D721Med (cell line): ENCODE measurements around the gene DDN.

Experiments used
- DNase-seq: peaks from one replicate; pipeline ENCODE4 v3.0.0; 2011; ENCODE audit warnings: low spot score; ENCODE audit not compliant: insufficient read length
- FAIRE-seq: peaks from 2 replicates; lab custom pipeline; 2011; peaks lifted over from hg19 to GRCh38; lab: Jason Lieb, UNC
- TF ChIP-seq, protein P1 (sequence below): IDR thresholded peaks from 2 replicates; pipeline ENCODE4 v1.5.1; 2012; ENCODE audit warnings: mild to moderate bottlenecking, control low read depth; ENCODE audit not compliant: insufficient read depth; ENCODE audit errors: missing control alignments

The DDN gene

DNA sequence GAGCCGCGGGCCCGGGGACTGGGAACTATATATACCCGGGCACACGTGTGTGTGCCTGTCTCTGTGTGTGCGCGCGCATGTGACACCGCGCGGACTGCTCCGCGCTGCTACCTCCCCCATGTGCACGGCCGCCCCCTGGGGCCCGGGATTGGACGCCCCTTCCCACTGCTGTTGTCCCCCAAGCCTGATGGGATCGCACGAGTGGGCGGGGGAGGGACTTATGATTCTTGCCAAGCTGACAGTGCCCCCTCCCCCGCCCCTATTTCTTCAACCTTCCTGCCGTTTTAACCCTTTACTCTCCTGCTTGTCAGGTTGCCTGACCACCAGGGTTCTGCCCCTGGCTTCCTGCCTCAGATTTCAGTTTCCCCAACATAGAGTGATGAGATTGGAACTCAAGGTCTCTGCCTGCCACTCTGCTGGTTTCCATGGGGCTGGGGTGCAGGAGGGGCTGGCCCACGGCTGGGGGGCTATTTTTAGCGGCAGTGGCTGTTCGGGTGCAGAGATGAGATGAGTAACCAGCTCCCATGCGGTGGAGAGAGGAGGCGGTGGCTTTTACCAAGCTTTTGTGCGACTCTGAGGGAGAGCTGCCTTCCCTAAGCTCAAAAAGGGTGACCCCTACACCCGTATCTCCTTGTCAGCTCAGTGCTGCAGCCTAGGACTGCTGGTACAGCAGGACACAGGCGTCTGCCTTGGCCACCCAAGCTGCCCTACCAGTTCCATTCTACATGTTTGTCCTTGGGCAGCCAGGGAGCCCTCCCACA, at the start of gene DDN:
Gene DDN, minus strand, starts transcription at position 5 of the 761 bp plus-strand sequence. CDS start 88 bp downstream, outside the sequence.
- TF ChIP-seq, protein P1, sequence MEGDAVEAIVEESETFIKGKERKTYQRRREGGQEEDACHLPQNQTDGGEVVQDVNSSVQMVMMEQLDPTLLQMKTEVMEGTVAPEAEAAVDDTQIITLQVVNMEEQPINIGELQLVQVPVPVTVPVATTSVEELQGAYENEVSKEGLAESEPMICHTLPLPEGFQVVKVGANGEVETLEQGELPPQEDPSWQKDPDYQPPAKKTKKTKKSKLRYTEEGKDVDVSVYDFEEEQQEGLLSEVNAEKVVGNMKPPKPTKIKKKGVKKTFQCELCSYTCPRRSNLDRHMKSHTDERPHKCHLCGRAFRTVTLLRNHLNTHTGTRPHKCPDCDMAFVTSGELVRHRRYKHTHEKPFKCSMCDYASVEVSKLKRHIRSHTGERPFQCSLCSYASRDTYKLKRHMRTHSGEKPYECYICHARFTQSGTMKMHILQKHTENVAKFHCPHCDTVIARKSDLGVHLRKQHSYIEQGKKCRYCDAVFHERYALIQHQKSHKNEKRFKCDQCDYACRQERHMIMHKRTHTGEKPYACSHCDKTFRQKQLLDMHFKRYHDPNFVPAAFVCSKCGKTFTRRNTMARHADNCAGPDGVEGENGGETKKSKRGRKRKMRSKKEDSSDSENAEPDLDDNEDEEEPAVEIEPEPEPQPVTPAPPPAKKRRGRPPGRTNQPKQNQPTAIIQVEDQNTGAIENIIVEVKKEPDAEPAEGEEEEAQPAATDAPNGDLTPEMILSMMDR = no peak
- DNase-seq = no peak
- no peak for FAIRE-seq

- DNase-seq = no peak
- TF ChIP-seq, protein P1 = no peak
- FAIRE-seq = no peak
Measured at GRCh38 chr12:49048953-49049352, 49.8 kb upstream of the DDN start.

GRCh38 chr12:49046129-49046895, 47.1 kb upstream of the DDN start:
- no peak for FAIRE-seq
- TF ChIP-seq, protein P1 = no peak
- no peak for DNase-seq

GRCh38 chr12:49044660-49045059, 45.5 kb upstream of the DDN start:
- FAIRE-seq = no peak
- DNase-seq = no peak
- TF ChIP-seq, protein P1 = no peak

- peak; percentile 91 for DNase-seq
- TF ChIP-seq, protein P1 = peak; percentile 81
- FAIRE-seq = no peak
Measured at GRCh38 chr12:49043856-49044258, 44.7 kb upstream of the DDN start.

GRCh38 chr12:49043241-49043640, 44.1 kb upstream of the DDN start:
- DNase-seq (no peak), FAIRE-seq (no peak)
- TF ChIP-seq, protein P1 = no peak

- DNase-seq = no peak
- TF ChIP-seq, protein P1 = no peak
- FAIRE-seq = no peak
Measured at GRCh38 chr12:49041881-49042484, 42.8 kb upstream of the DDN start.
